GM18873 (cell line): ENCODE measurements around the gene REEP2.

Experiments
- ATAC-seq: cut with Tn5 transposase; IDR thresholded peaks from one replicate; pipeline ENCODE4 v1.9.1; 2021; ENCODE audit warnings: mild to moderate bottlenecking, moderate library complexity, moderate number of reproducible peaks; ENCODE audit not compliant: unreplicated experiment, low FRiP score

REEP2 gene

DNA sequence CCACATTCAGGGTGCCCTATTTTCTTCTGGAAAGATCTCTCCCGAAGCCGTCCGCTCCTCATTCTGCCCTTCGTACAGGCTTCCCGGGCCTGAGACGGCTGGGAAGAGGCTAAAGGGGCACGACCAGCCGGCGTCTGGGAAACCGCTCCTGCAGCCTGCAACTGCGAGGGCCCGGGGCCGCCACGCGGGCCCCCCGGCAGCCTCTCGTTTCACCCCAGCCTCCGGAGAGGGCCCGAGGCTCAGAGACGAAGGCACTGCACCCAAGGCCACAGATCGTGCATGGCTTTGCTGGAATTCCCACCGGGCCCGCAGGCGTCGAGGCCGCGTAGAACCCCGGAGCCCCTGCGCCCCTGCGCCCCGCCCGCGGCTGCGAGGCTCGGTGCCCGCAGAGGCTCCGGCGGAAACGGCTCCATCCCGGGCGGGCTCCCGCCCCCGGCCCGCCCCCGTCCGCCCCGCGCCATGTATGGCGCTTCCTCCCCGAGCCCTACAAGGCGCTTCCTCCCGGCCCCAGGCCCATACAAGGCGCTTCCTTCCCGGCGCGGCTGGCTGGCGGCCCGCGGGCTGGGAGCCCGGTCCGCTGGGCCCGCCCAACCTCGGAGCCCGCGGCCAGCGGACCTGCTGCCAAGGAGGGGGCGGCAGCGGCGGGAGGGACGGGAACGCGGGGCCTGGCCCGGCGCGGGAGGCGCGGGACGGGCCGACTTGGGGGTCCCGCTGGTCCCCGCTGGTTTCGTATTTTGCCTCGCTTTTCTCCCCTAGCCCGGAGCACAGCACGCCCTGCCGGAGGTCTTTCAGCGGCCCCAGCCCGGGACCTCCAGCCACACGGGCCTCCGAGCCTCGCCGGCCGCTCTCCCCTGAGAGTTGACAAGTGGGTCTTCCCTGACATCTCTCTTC is 53.1 kb downstream of the REEP2 start:
- peak; percentile 91 for ATAC-seq

DNA sequence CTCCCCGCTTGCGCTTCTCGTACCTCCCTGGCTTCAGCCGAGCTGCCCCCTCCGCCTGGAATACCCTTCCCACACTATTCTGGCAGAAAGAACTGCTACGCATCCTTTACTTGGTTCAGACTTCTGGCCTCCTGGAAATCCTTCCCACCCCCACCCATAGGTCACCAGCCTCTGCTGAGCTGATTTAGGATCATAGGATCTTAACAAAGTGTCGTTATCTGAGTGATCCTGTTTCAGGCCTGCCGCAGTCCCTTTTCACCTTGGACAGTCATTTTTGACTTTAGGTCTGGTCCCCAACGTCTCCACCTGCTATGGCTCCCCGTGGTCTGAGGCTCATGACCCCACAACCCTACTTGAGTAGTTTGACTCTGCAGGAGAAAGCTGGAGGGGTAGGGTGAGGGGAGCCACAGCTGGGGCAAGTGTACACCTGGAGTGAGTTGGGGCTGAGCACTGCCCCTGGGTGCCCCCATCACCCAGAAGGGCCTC is 53.7 kb downstream of the REEP2 start:
- ATAC-seq, result no peak

DNA sequence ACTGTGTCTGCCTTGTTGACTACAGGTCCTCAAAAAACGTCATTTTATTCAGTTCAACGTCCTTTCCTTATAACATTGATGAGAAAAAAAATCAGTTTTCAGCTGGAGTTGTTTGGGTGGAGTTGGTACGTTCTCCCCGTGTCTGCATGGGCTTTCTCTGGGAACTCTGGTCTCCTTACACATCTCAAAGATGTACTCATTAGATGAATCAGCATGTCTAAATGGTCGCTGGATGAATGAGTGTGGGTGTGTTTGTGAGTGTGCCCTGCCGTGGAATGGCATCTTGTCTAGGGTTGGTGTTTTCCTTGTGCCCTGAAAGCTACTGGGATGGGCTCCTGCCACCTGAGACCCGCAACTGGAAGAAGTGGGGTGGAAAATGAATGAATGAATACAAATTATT is 56.5 kb downstream of the REEP2 start:
- no peak for ATAC-seq
